Mononuclear cell (primary cell): ENCODE data around the gene TRPM4. TPM values are rescaled to one million over a fixed set of nuclear protein-coding genes. Genes with fewer than 3 reads are reported as not detected.

Experiments
- H3K27me3 ChIP-seq: 2 replicates; pipeline ENCODE4 v1.6.0; 2011; ENCODE audit warnings: low read length, control low read depth; ENCODE audit not compliant: insufficient read depth
- H3K4me1 ChIP-seq: 2 replicates; pipeline ENCODE4 v1.5.1; 2011; ENCODE audit warnings: mild to moderate bottlenecking, low read length, control low read depth; ENCODE audit not compliant: insufficient read depth
- H3K4me3 ChIP-seq: 2 replicates; pipeline ENCODE4 v1.5.1; 2011; ENCODE audit warnings: mild to moderate bottlenecking, low read length, moderate library complexity
- H3K9me3 ChIP-seq: 2 replicates; pipeline ENCODE4 v1.5.1; 2011; ENCODE audit warnings: low read depth, mild to moderate bottlenecking, control low read depth, low read length
- total RNA-seq: library from RNA; depleted of rRNA; stranded (reverse); fragments of >200 nt; gene quantifications from one replicate; pipeline ENCODE4 v1.2.3, GENCODE V29; 2012

TRPM4 gene
- total RNA-seq, 1 donor, result 1.5 TPM

GRCh38 chr19:49243726-49244125 is 86.1 kb downstream of the TRPM4 start:
- Histone ChIP-seq H3K9me3 (no peaks in the 10 kb centered on the region), H3K27me3 (no peaks in the 10 kb centered on the region), H3K4me3 (no peak overlapping the region), H3K4me1 (no peaks in the 10 kb centered on the region)

- H3K27me3 ChIP-seq, result no peaks in the 10 kb centered on the region
- H3K4me3 ChIP-seq, result no peak overlapping the region
- H3K4me1 ChIP-seq, result no peaks in the 10 kb centered on the region
- H3K9me3 ChIP-seq, result no peaks in the 10 kb centered on the region
These were observed 86.7 kb downstream of the TRPM4 start for GRCh38 chr19:49244256-49244655.

- Histone ChIP-seq H3K4me1 (no peaks in the 10 kb centered on the region), H3K27me3 (peaks cover 3% of the 10 kb centered on the region), H3K4me3 (no peak overlapping the region), H3K9me3 (no peaks in the 10 kb centered on the region)
These were observed 90.1 kb downstream of the TRPM4 start for GRCh38 chr19:49247676-49248075.

GRCh38 chr19:49249933-49250332 is 92.3 kb downstream of the TRPM4 start:
- Histone ChIP-seq H3K4me1 (no peaks in the 10 kb centered on the region), H3K4me3 (no peak overlapping the region), H3K27me3 (peaks cover 3% of the 10 kb centered on the region), H3K9me3 (no peaks in the 10 kb centered on the region)

GRCh38 chr19:49255674-49256073 is 98.1 kb downstream of the TRPM4 start:
- Histone ChIP-seq H3K4me1 (no peaks in the 10 kb centered on the region), H3K9me3 (peaks cover 15% of the 10 kb centered on the region), H3K4me3 (no peak overlapping the region), H3K27me3 (peaks cover 13% of the 10 kb centered on the region)

GRCh38 chr19:49256691-49257090 is 99.1 kb downstream of the TRPM4 start:
- peaks cover 15% of the 10 kb centered on the region for H3K9me3 ChIP-seq
- H3K4me3 ChIP-seq, result no peak overlapping the region
- H3K27me3 ChIP-seq, result peaks cover 13% of the 10 kb centered on the region
- H3K4me1 ChIP-seq, result no peaks in the 10 kb centered on the region

Other genes with a start within 250 kb of the TRPM4 start
- gene DHDH, start 224.1 kb upstream of the TRPM4 start, total RNA-seq, result 0.21 TPM
- gene BAX, start 202.9 kb upstream of the TRPM4 start, total RNA-seq, result 26.6 TPM
- 2,689 TPM for gene FTL, start 192.5 kb upstream of the TRPM4 start, total RNA-seq
- gene GYS1, start 164.5 kb upstream of the TRPM4 start, total RNA-seq, result 10.0 TPM
- 19.9 TPM for gene RUVBL2, start 163.9 kb upstream of the TRPM4 start, total RNA-seq
- not detected for gene LHB, start 140.7 kb upstream of the TRPM4 start, total RNA-seq
- gene CGB3, start 133.5 kb upstream of the TRPM4 start, total RNA-seq, result not detected
- gene CGB2, start 125.9 kb upstream of the TRPM4 start, total RNA-seq, result not detected
- not detected for gene CGB1, start 120.9 kb upstream of the TRPM4 start, total RNA-seq
- not detected for gene CGB5, start 113.9 kb upstream of the TRPM4 start, total RNA-seq
- not detected for gene CGB8, start 108.7 kb upstream of the TRPM4 start, total RNA-seq
- not detected for gene CGB7, start 100.0 kb upstream of the TRPM4 start, total RNA-seq
- gene NTF4, start 93.0 kb upstream of the TRPM4 start, total RNA-seq, result not detected
- under 0.01 TPM for gene KCNA7, start 85.1 kb upstream of the TRPM4 start, total RNA-seq
- gene SNRNP70, start 72.3 kb upstream of the TRPM4 start, total RNA-seq, result 136 TPM
- gene LIN7B, start 43.4 kb upstream of the TRPM4 start, total RNA-seq, result 2.5 TPM
- 3.5 TPM for gene C19orf73, start 38.6 kb upstream of the TRPM4 start, total RNA-seq
- gene PPFIA3, start 38.2 kb upstream of the TRPM4 start, total RNA-seq, result 1.2 TPM
- gene HRC, start 2.4 kb upstream of the TRPM4 start, total RNA-seq, result not detected
- 0.73 TPM for gene SLC6A16, start 167.4 kb downstream of the TRPM4 start, total RNA-seq
- 229 TPM for gene CD37, start 177.6 kb downstream of the TRPM4 start, total RNA-seq
- gene TEAD2, start 204.6 kb downstream of the TRPM4 start, total RNA-seq, result 0.10 TPM
- not detected for gene DKKL1, start 206.1 kb downstream of the TRPM4 start, total RNA-seq
- not detected for gene KASH5, start 230.5 kb downstream of the TRPM4 start, total RNA-seq